ENCODE data around the gene NOG.

GRCh38 chr17:56571456-56571855 lies 22.0 kb upstream of the NOG start:
- no peak for TF ChIP-seq CTCF (IDR thresholded peaks at IDR 0.05)
- TF ChIP-seq POLR2A (IDR thresholded peaks at IDR 0.05): no peak
